H9 (cell line): Measurements from ENCODE around the gene PLD5. TPM values are rescaled to one million over a fixed set of nuclear protein-coding genes. Genes with fewer than 3 reads are reported as not detected.

Experiments used
- DNase-seq: peaks from one replicate; pipeline ENCODE4 v3.0.0-alpha.2; 2017
- H2AFZ ChIP-seq: one replicate; pipeline ENCODE4 v1.6.1; 2013; ENCODE audit warnings: mild to moderate bottlenecking, low read length, control low read depth, moderate library complexity
- H2AK5ac ChIP-seq: 2 replicates; pipeline ENCODE4 v1.6.1; 2013; ENCODE audit warnings: low read length, control low read depth, mixed read lengths; ENCODE audit not compliant: insufficient read length
- H2BK120ac ChIP-seq: one replicate; pipeline ENCODE4 v1.6.1; 2013; ENCODE audit warnings: low read depth, mild to moderate bottlenecking, low read length, control low read depth, inconsistent platforms; ENCODE audit not compliant: poor library complexity, severe bottlenecking
- H2BK12ac ChIP-seq: 2 replicates; pipeline ENCODE4 v1.6.1; 2013; ENCODE audit warnings: low read length, control low read depth, mixed read lengths, low read depth; ENCODE audit not compliant: insufficient read length
- H2BK15ac ChIP-seq: 2 replicates; pipeline ENCODE4 v1.6.1; 2013; ENCODE audit warnings: low read depth, low read length, control low read depth
- H2BK20ac ChIP-seq: one replicate; pipeline ENCODE4 v1.6.1; 2013; ENCODE audit warnings: low read depth, mild to moderate bottlenecking, low read length, control low read depth, inconsistent platforms; ENCODE audit not compliant: poor library complexity, severe bottlenecking
- H2BK5ac ChIP-seq: 2 replicates; pipeline ENCODE4 v1.6.1; 2013; ENCODE audit warnings: low read length, control low read depth, mixed read lengths; ENCODE audit not compliant: insufficient read length
- H3K14ac ChIP-seq: 2 replicates; pipeline ENCODE4 v1.6.1; 2013; ENCODE audit warnings: low read length, control low read depth; ENCODE audit not compliant: insufficient read depth
- H3K18ac ChIP-seq: 2 replicates; pipeline ENCODE4 v1.6.1; 2013; ENCODE audit warnings: low read depth, mild to moderate bottlenecking, mixed read lengths, low read length, control low read depth; ENCODE audit not compliant: insufficient read length
- H3K23ac ChIP-seq: 2 replicates; pipeline ENCODE4 v1.6.1; 2013; ENCODE audit warnings: low read length, control low read depth, mixed read lengths, low read depth; ENCODE audit not compliant: insufficient read length
- H3K23me2 ChIP-seq: 2 replicates; pipeline ENCODE4 v1.6.1; 2013; ENCODE audit warnings: low read depth, mild to moderate bottlenecking, mixed read lengths, low read length, control low read depth; ENCODE audit not compliant: insufficient read length, poor library complexity, severe bottlenecking
- H3K27ac ChIP-seq: 2 replicates; pipeline ENCODE4 v1.5.1; 2013; ENCODE audit warnings: low read length, control low read depth, mixed read lengths, low read depth; ENCODE audit not compliant: insufficient read length
- H3K27me3 ChIP-seq: 2 replicates; pipeline ENCODE4 v1.6.1; 2013; ENCODE audit warnings: low read length, control low read depth, inconsistent platforms; ENCODE audit not compliant: insufficient read depth
- H3K4ac ChIP-seq: 2 replicates; pipeline ENCODE4 v1.6.1; 2013; ENCODE audit warnings: low read depth, mild to moderate bottlenecking, control low read depth, inconsistent platforms, low read length, moderate library complexity
- H3K4me1 ChIP-seq: 2 replicates; pipeline ENCODE4 v1.6.1; 2013; ENCODE audit warnings: low read length, control low read depth, inconsistent platforms; ENCODE audit not compliant: insufficient read depth
- H3K4me2 ChIP-seq: 2 replicates; pipeline ENCODE4 v1.6.1; 2013; ENCODE audit warnings: low read length, control low read depth, mixed read lengths; ENCODE audit not compliant: insufficient read length, insufficient read depth
- H3K56ac ChIP-seq: 2 replicates; pipeline ENCODE4 v1.6.1; 2013; ENCODE audit warnings: low read depth, mild to moderate bottlenecking, mixed read lengths, low read length, control low read depth; ENCODE audit not compliant: insufficient read length
- H3K79me1 ChIP-seq: 2 replicates; pipeline ENCODE4 v1.6.1; 2013; ENCODE audit warnings: low read depth, mild to moderate bottlenecking, moderate library complexity, low read length, control low read depth, inconsistent platforms; ENCODE audit not compliant: insufficient read depth, poor library complexity, severe bottlenecking
- H3K79me2 ChIP-seq: 2 replicates; pipeline ENCODE4 v1.6.1; 2013; ENCODE audit warnings: low read length, control low read depth, inconsistent platforms; ENCODE audit not compliant: insufficient read depth
- H3K9ac ChIP-seq: 2 replicates; pipeline ENCODE4 v1.6.1; 2013; ENCODE audit warnings: low read length, control low read depth, mixed read lengths; ENCODE audit not compliant: insufficient read length; ENCODE audit errors: extremely low read depth
- H3K9me3 ChIP-seq: one replicate; pipeline ENCODE4 v1.6.1; 2013; ENCODE audit warnings: low read depth, low read length, inconsistent platforms; ENCODE audit not compliant: control insufficient read depth
- H3T11ph ChIP-seq: one replicate; pipeline ENCODE4 v1.6.1; 2013; ENCODE audit warnings: mild to moderate bottlenecking, low read length, control low read depth, inconsistent platforms
- H4K20me1 ChIP-seq: one replicate; pipeline ENCODE4 v1.6.1; 2013; ENCODE audit not compliant: control insufficient read depth, insufficient read length, insufficient read depth
- H4K5ac ChIP-seq: 2 replicates; pipeline ENCODE4 v1.6.1; 2013; ENCODE audit warnings: low read depth, mild to moderate bottlenecking, mixed read lengths, low read length, control low read depth; ENCODE audit not compliant: insufficient read length
- H4K8ac ChIP-seq: replicated peaks from 2 replicates; pipeline ENCODE4 v1.6.1; 2013; ENCODE audit warnings: low read length, control low read depth, mixed read lengths, low read depth; ENCODE audit not compliant: insufficient read length
- H4K91ac ChIP-seq: 2 replicates; pipeline ENCODE4 v1.6.1; 2013; ENCODE audit warnings: low read depth, mild to moderate bottlenecking, moderate library complexity, mixed read lengths, low read length, control low read depth; ENCODE audit not compliant: insufficient read length
- H3K27ac Mint-ChIP-seq, 3 experiments: 2 replicates in 2 of 3; 3 replicates in 1 of 3; pipeline ENCODE4 v1.8.0; 2020 to 2021; ENCODE audit warnings: mixed read lengths in 3 of 3, mild to moderate bottlenecking in 1 of 3, moderate library complexity in 1 of 3
- H3K27me3 Mint-ChIP-seq: 2 replicates; pipeline ENCODE4 v1.8.0; 2021; ENCODE audit warnings: low read depth, mild to moderate bottlenecking, moderate library complexity, mixed read lengths
- H3K36me3 Mint-ChIP-seq, 3 experiments: 2 replicates in 2 of 3; 3 replicates in 1 of 3; pipeline ENCODE4 v1.8.0; 2020 to 2021; ENCODE audit warnings: low read depth in 3 of 3, mixed read lengths in 3 of 3; ENCODE audit not compliant: insufficient read depth in 1 of 3
- H3K4me1 Mint-ChIP-seq, 2 experiments: 2 replicates each; pipeline ENCODE4 v1.8.0; 2020; ENCODE audit warnings: mixed read lengths in 2 of 2
- H3K4me3 Mint-ChIP-seq, 2 experiments: 2 replicates in 1 of 2; 3 replicates in 1 of 2; pipeline ENCODE4 v1.8.0; 2020 to 2021; ENCODE audit warnings: mild to moderate bottlenecking in 2 of 2, mixed read lengths in 2 of 2, moderate library complexity in 1 of 2
- H3K9me3 Mint-ChIP-seq, 2 experiments: 2 replicates in 1 of 2; 3 replicates in 1 of 2; pipeline ENCODE4 v1.8.0; 2020; ENCODE audit warnings: mild to moderate bottlenecking in 2 of 2, mixed read lengths in 2 of 2, moderate library complexity in 1 of 2
- CTCF ChIP-seq: fragments of 200-600 bp; sonication (generic); conservative IDR thresholded peaks from 3 replicates; pipeline ENCODE4 v1.8.0; 2021; ENCODE audit warnings: antibody characterized with exemption, mild to moderate bottlenecking
- WGBS: extraction: QIAGEN DNeasy Blood & Tissue Kit; methylation state at CpG from one replicate; pipeline ENCODE4 v1.1.7; 2013; ENCODE audit warnings: missing lambda C conversion rate, low lambda C conversion rate, mixed read lengths; ENCODE audit not compliant: insufficient read length; ENCODE audit errors: extremely low coverage; 5-methylcytosine and 5-hydroxymethylcytosine counted together
- total RNA-seq: library from RNA; stranded (reverse); gene quantifications from 2 replicates; pipeline ENCODE4 v1.2.1, GENCODE V29; 2021

Gene PLD5
- total RNA-seq, 1 experiment from 2014 or later: 5.2 TPM

DNA sequence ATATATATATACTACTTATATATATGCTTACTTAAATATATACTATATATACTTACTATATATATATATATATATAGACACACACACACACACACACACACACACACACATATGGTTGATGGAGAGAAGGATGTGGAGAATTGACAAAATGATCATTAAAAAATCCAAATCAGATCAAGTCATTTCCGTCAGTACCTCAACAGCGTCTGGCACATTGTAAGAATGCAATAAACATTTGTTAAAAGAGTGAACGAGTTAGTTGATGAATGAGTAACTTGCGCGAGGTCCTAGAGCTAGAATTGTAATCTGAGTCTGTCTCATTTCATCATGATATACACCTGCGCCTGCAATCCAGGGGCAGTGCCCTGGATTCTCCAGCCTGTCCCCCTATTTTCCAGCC is 282.6 kb downstream of the PLD5 start:
- H3K4me1 Mint-ChIP-seq: peaks cover 16 to 24% of the 10 kb centered on the region in 2 experiments
- no peak overlapping the region for H4K91ac ChIP-seq
- H3K36me3 Mint-ChIP-seq: no peaks in the 10 kb centered on the region

More for the DNA sequence above, 282.6 kb downstream of the PLD5 start:
- H3K27ac ChIP-seq: no peak overlapping the region
- H3K23ac ChIP-seq: no peak overlapping the region
- Mint-ChIP-seq H3K27ac (no peak overlapping the region), H3K27me3 (no peaks in the 10 kb centered on the region), H3K4me3 (no peak overlapping the region), H3K9me3 (no peaks in the 10 kb centered on the region; a peak in 1 of 5 replicates)
- no peaks in the 10 kb centered on the region for H3K79me1 ChIP-seq
- H3K9ac ChIP-seq: no peak overlapping the region
- no peak overlapping the region for H3K4ac ChIP-seq
- no peak overlapping the region for H3K56ac ChIP-seq
- WGBS: no CpG with 5 or more reads among the region's 6 CpGs
- no peak overlapping the region for H2AFZ ChIP-seq
- no peak overlapping the region for H2BK20ac ChIP-seq
- H3K4me1 ChIP-seq: peaks cover 4% of the 10 kb centered on the region
- no peak overlapping the region for H2AK5ac ChIP-seq
- no peak overlapping the region for H3K4me2 ChIP-seq
- no peaks in the 10 kb centered on the region for H3K23me2 ChIP-seq
- no peak overlapping the region for H3K14ac ChIP-seq
- TF ChIP-seq CTCF: no peak
- no peak overlapping the region for H2BK120ac ChIP-seq
- no peaks in the 10 kb centered on the region for H4K20me1 ChIP-seq
- no peak overlapping the region for H2BK12ac ChIP-seq
- no peak overlapping the region for H3K18ac ChIP-seq
- no peak overlapping the region for H4K8ac ChIP-seq
- H4K5ac ChIP-seq: no peak overlapping the region
- no peaks in the 10 kb centered on the region for H3K9me3 ChIP-seq
- no peaks in the 10 kb centered on the region for H3K79me2 ChIP-seq
- no peaks in the 10 kb centered on the region for H3K27me3 ChIP-seq
- no peak for DNase-seq
- no peak overlapping the region for H3T11ph ChIP-seq
- H2BK15ac ChIP-seq: no peak overlapping the region
- no peak overlapping the region for H2BK5ac ChIP-seq
